Mucosa of descending colon (tissue), 3 donors: ENCODE results near the gene EZR. TPM values are rescaled to one million over a fixed set of nuclear protein-coding genes. Genes with fewer than 3 reads are reported as not detected.

Experiments
- ATAC-seq: fragments of 200-7000 bp; cut with Tn5 transposase; one replicate; pipeline ENCODE4 v1.9.1; 2020; ENCODE audit warnings: mild to moderate bottlenecking, moderate library complexity
- DNase-seq, 3 donors: peaks; one replicate each; pipeline ENCODE4 v3.0.0-alpha.2; 2020
- H3K36me3 ChIP-seq: fragments of 200-600 bp; one replicate; pipeline ENCODE4 v1.8.0; 2021; ENCODE audit warnings: low read depth, mild to moderate bottlenecking
- H3K4me1 ChIP-seq: fragments of 200-600 bp; one replicate; pipeline ENCODE4 v1.8.0; 2021; ENCODE audit warnings: low read depth, mild to moderate bottlenecking
- H3K4me3 ChIP-seq: fragments of 200-600 bp; one replicate; pipeline ENCODE4 v1.8.0; 2021; ENCODE audit warnings: mild to moderate bottlenecking
- H3K9me3 ChIP-seq: fragments of 200-600 bp; one replicate; pipeline ENCODE4 v1.8.0; 2021; ENCODE audit warnings: mild to moderate bottlenecking
- CTCF ChIP-seq: fragments of 200-600 bp; IDR thresholded peaks from one replicate; pipeline ENCODE4 v1.8.0; 2022; ENCODE audit warnings: antibody characterized with exemption, mild to moderate bottlenecking
- intact Hi-C, 2 donors: fragments of 100-400 bp; cut with DNase I in 1 of 2; cut with micrococcal nuclease in 1 of 2; formaldehyde crosslinking; loops; one replicate each; pipeline versions ENCODE4 v1.11.0 to v1.11.1; 2022; cut with DNase I, micrococcal nuclease
- total RNA-seq, 3 donors: library from RNA; stranded (reverse); fragmentation: NEBNext Ultra II Directional in 2 of 3; extraction: Animal tissue kit (Norgen Biotek cat#: 25700) in 2 of 3; gene quantifications; one replicate each; pipeline versions ENCODE4 v1.2.1 to v1.2.4, GENCODE V29; 2021 to 2023
- donor health status: DM: no; HTN: no; CAD: no; lungs with moderate emphysema.
- donor health status: DM: no; HTN: no; CAD: no.
- donor health status: DM: no; HTN: yes; CAD: no.

The EZR gene
- total RNA-seq, 3 donors from 2014 or later, result 220 to 421 (median 334) TPM

- intact Hi-C loops, result no loop called here
- Histone ChIP-seq H3K4me1 (no peaks in the 10 kb centered on the region), H3K36me3 (no peaks in the 10 kb centered on the region), H3K4me3 (no peak overlapping the region), H3K9me3 (no peaks in the 10 kb centered on the region)
- no peak for DNase-seq
- no peak for ATAC-seq
- no peak for TF ChIP-seq CTCF
Observed at GRCh38 chr6:158756977-158757752, 62.0 kb downstream of the EZR start.

GRCh38 chr6:158756126-158756525 lies 63.0 kb downstream of the EZR start:
- no peak overlapping the region for H3K4me3 ChIP-seq
- no peaks in the 10 kb centered on the region for H3K9me3 ChIP-seq
- H3K36me3 ChIP-seq, result no peaks in the 10 kb centered on the region
- H3K4me1 ChIP-seq, result no peaks in the 10 kb centered on the region
- intact Hi-C loops, result no loop called here
- TF ChIP-seq CTCF, result no peak
- DNase-seq (no peak), ATAC-seq (no peak)

GRCh38 chr6:158755636-158756035 lies 63.5 kb downstream of the EZR start:
- Histone ChIP-seq H3K36me3 (no peaks in the 10 kb centered on the region), H3K4me3 (no peak overlapping the region), H3K4me1 (no peaks in the 10 kb centered on the region), H3K9me3 (no peaks in the 10 kb centered on the region)
- intact Hi-C loops, result no loop called here
- ATAC-seq, result no peak
- no peak for DNase-seq
- no peak for TF ChIP-seq CTCF

GRCh38 chr6:158754738-158755137 lies 64.4 kb downstream of the EZR start:
- no peaks in the 10 kb centered on the region for H3K4me1 ChIP-seq
- no peak overlapping the region for H3K4me3 ChIP-seq
- ATAC-seq, result no peak
- TF ChIP-seq CTCF, result no peak
- no peaks in the 10 kb centered on the region for H3K36me3 ChIP-seq
- DNase-seq, result no peak
- H3K9me3 ChIP-seq, result no peaks in the 10 kb centered on the region
- intact Hi-C loops, result no loop called here

- no peaks in the 10 kb centered on the region for H3K36me3 ChIP-seq
Observed at GRCh38 chr6:158753811-158754210, 65.4 kb downstream of the EZR start.

More at GRCh38 chr6:158753811-158754210, 65.4 kb downstream of the EZR start:
- ATAC-seq (no peak), DNase-seq (no peak)
- Histone ChIP-seq H3K4me3 (no peak overlapping the region), H3K4me1 (no peaks in the 10 kb centered on the region), H3K9me3 (no peaks in the 10 kb centered on the region)
- no peak for TF ChIP-seq CTCF
- intact Hi-C loops, result no loop called here
